ENCODE data around the gene GAS6.

GRCh38 chr13:113820813-113821651, 42.8 kb downstream of the GAS6 start:
- TF ChIP-seq ZNF341 (tag by site-specific recombination; IDR thresholded peaks at IDR 0.05; ENCODE audit: low read depth) (no peak), ZNF747 (tag by site-specific recombination; IDR thresholded peaks at IDR 0.05) (no peak), ZNF354C (tag by site-specific recombination; IDR thresholded peaks at IDR 0.05; ENCODE audit: borderline replicate concordance, low read depth) (no peak)

Measured in HEK293 (cell line).